ENCODE measurements around the gene MRI1. TPM values are rescaled to one million over a fixed set of nuclear protein-coding genes. Genes with fewer than 3 reads are reported as not detected.

The MRI1 gene
- total and polyA plus RNA-seq, 2 donors (not counting 3 experiments of a cell fraction or from before 2014, with no cell fraction given): 56.2 to 63.2 TPM

DNA sequence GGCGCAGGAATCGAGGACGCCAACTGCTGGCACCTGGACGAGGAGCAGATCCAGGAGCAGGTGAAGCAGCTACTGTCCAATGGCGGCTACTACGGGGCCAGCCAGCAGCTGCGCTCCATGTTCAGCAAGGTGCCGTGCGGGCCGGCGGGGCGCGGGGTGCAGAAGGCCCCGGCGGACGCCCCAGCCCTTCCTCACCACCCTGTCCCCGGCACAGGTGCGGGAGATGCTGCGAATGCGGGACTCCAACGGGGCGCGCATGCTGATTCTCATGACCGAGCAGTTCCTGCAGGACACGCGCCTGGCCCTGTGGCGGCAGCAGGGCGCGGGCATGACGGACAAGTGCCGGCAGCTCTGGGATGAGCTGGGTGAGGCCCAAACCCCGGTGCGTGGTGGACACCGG, 44.5 kb downstream of the MRI1 start:
- H3K4me2 ChIP-seq (ENCODE audit: insufficient read depth, low read length): no peak overlapping the region
- CTCF ChIA-PET: interaction anchor here (0.6 kb wide), 1 partner anchor 77 kb away, joined by 3 read pairs; no protein-coding TSS in a partner anchor
- H3K9me1 ChIP-seq (replicated peaks; ENCODE audit: control insufficient read depth, extremely low read depth, insufficient read depth, low read length): no peaks in the 10 kb centered on the region
- no peak overlapping the region for H3K9ac ChIP-seq (replicated peaks; ENCODE audit: extremely low read depth, insufficient read depth, low read length)
- no peak overlapping the region for H3K4me3 ChIP-seq (replicated peaks in 1 of 3; ENCODE audit: insufficient read depth in 1 of 3, low read depth in 1 of 3, low read length in 3 of 3)
- dilution Hi-C loops (cut with MboI; ENCODE audit: extremely low pct_ligation_motif_present, low sequenced_read_pairs): no loop called here
- no peaks in the 10 kb centered on the region for H3K27me3 ChIP-seq (ENCODE audit: control insufficient read depth in 2 of 2, insufficient read depth in 2 of 2, low read length in 2 of 2)
- TF ChIP-seq, protein P1, sequence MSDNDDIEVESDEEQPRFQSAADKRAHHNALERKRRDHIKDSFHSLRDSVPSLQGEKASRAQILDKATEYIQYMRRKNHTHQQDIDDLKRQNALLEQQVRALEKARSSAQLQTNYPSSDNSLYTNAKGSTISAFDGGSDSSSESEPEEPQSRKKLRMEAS (IDR thresholded peaks at IDR 0.05; ENCODE audit: insufficient read depth, insufficient read length): no peak
- no peak for TF ChIP-seq GATA2 (IDR thresholded peaks at IDR 0.05; ENCODE audit: insufficient read depth, insufficient read length, low read depth, low read length)
- TF ChIP-seq JUN (IDR thresholded peaks at IDR 0.05; ENCODE audit: borderline replicate concordance, insufficient read depth, insufficient read length, low read depth): no peak
- no peak for TF ChIP-seq FOS (IDR thresholded peaks at IDR 0.05; ENCODE audit: borderline replicate concordance, insufficient read depth, low read length)
- H3K79me2 ChIP-seq (ENCODE audit: control insufficient read depth, insufficient read depth, low read length): no peaks in the 10 kb centered on the region
- H2AFZ ChIP-seq (ENCODE audit: low read depth, low read length): no peak overlapping the region
- peaks cover 10 to 46% of the 10 kb centered on the region in 2 experiments for H3K36me3 ChIP-seq (ENCODE audit: control insufficient read depth in 2 of 2, extremely low read depth in 1 of 2, insufficient read depth in 2 of 2, low read length in 2 of 2)
- intact Hi-C loops (cut with micrococcal nuclease): no loop called here
- DNase-seq (ENCODE audit: low read depth, low spot score): no peak
- BruUV-seq (replicated peaks): no TSS peak
- POLR2A ChIA-PET: interaction anchor here (0.8 kb wide), 1 partner anchor 10 kb away, joined by 3 read pairs; no protein-coding TSS in a partner anchor
- H3K27ac ChIP-seq (ENCODE audit: insufficient read depth, low read depth, low read length): no peak overlapping the region
- no peaks in the 10 kb centered on the region for H3K9me3 ChIP-seq (replicated peaks; ENCODE audit: control insufficient read depth, insufficient read depth, low read length)
- no peaks in the 10 kb centered on the region for H3K4me1 ChIP-seq (ENCODE audit: control insufficient read depth, extremely low read depth, insufficient read depth, low read length)
- no peak for FAIRE-seq
- H4K20me1 ChIP-seq (replicated peaks; ENCODE audit: control insufficient read depth, extremely low read depth, insufficient read depth, low read length): no peaks in the 10 kb centered on the region

DNA sequence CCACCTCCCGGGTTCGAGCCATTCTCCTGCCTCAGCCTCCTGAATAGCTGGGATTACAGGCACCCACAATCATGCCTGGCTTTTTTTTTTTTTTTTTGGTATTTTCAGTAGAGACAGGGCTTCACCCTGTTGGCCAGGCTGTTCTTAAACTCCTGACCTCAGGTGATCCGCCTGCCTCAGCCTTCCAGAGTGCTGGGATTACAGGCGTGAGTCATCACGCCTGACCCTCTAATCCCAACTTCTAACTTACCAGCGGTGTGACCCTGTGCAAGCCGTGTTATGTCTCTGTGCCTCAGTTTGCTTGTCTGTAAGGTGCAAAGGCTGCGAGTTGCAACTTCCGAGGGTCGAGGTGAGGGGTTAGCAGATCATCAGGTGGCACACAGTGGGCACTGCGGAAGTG, 48.2 kb downstream of the MRI1 start:
- POLR2A ChIA-PET: interaction anchor here (0.7 kb wide), 1 partner anchor 47 kb away, joined by 4 read pairs; no protein-coding TSS in a partner anchor
- H3K4me2 ChIP-seq (ENCODE audit: insufficient read depth, low read length): no peak overlapping the region
- TF ChIP-seq MYC (IDR thresholded peaks at IDR 0.05; ENCODE audit: low read depth, low read length) (no peak), POLR2A (IDR thresholded peaks at IDR 0.05; ENCODE audit: low read depth, low read length) (no peak), POLR2AphosphoS5 (IDR thresholded peaks at IDR 0.05; ENCODE audit: insufficient read depth, low read depth, low read length) (no peak), FOS (IDR thresholded peaks at IDR 0.05; ENCODE audit: borderline replicate concordance, insufficient read depth, low read length) (no peak), GATA2 (IDR thresholded peaks at IDR 0.05; ENCODE audit: insufficient read depth, insufficient read length, low read depth, low read length) (no peak), EZH2 (IDR thresholded peaks at IDR 0.05; ENCODE audit: borderline replicate concordance, low read depth, low read length, severe bottlenecking) (no peak), JUN (IDR thresholded peaks at IDR 0.05; ENCODE audit: borderline replicate concordance, insufficient read depth, insufficient read length, low read depth) (no peak)
- TF ChIP-seq, protein P1 (IDR thresholded peaks at IDR 0.05; ENCODE audit: insufficient read depth, insufficient read length): no peak
- TF ChIP-seq, protein P2, sequence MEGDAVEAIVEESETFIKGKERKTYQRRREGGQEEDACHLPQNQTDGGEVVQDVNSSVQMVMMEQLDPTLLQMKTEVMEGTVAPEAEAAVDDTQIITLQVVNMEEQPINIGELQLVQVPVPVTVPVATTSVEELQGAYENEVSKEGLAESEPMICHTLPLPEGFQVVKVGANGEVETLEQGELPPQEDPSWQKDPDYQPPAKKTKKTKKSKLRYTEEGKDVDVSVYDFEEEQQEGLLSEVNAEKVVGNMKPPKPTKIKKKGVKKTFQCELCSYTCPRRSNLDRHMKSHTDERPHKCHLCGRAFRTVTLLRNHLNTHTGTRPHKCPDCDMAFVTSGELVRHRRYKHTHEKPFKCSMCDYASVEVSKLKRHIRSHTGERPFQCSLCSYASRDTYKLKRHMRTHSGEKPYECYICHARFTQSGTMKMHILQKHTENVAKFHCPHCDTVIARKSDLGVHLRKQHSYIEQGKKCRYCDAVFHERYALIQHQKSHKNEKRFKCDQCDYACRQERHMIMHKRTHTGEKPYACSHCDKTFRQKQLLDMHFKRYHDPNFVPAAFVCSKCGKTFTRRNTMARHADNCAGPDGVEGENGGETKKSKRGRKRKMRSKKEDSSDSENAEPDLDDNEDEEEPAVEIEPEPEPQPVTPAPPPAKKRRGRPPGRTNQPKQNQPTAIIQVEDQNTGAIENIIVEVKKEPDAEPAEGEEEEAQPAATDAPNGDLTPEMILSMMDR (IDR thresholded peaks at IDR 0.05; ENCODE audit: extremely low read depth in 1 of 2, insufficient read depth in 1 of 2, low read depth in 1 of 2, low read length in 2 of 2): no peak
- CTCF ChIA-PET: no interaction called here
- H3K27ac ChIP-seq (ENCODE audit: insufficient read depth, low read depth, low read length): no peak overlapping the region
- H3K9me1 ChIP-seq (replicated peaks; ENCODE audit: control insufficient read depth, extremely low read depth, insufficient read depth, low read length): no peaks in the 10 kb centered on the region
- H4K20me1 ChIP-seq (replicated peaks; ENCODE audit: control insufficient read depth, extremely low read depth, insufficient read depth, low read length): no peaks in the 10 kb centered on the region
- intact Hi-C loops (cut with micrococcal nuclease) (no loop called here), dilution Hi-C loops (cut with MboI; ENCODE audit: extremely low pct_ligation_motif_present, low sequenced_read_pairs) (no loop called here)
- no peaks in the 10 kb centered on the region for H3K9me3 ChIP-seq (replicated peaks; ENCODE audit: control insufficient read depth, insufficient read depth, low read length)
- DNase-seq (ENCODE audit: low read depth, low spot score): no peak
- H3K27me3 ChIP-seq (ENCODE audit: control insufficient read depth in 2 of 2, insufficient read depth in 2 of 2, low read length in 2 of 2): no peaks in the 10 kb centered on the region
- no peak overlapping the region for H3K4me3 ChIP-seq (replicated peaks in 1 of 3; ENCODE audit: insufficient read depth in 1 of 3, low read depth in 1 of 3, low read length in 3 of 3)
- no peaks in the 10 kb centered on the region for H3K4me1 ChIP-seq (ENCODE audit: control insufficient read depth, extremely low read depth, insufficient read depth, low read length)
- peaks cover 7 to 45% of the 10 kb centered on the region in 2 experiments for H3K36me3 ChIP-seq (ENCODE audit: control insufficient read depth in 2 of 2, extremely low read depth in 1 of 2, insufficient read depth in 2 of 2, low read length in 2 of 2)
- no peak overlapping the region for H3K9ac ChIP-seq (replicated peaks; ENCODE audit: extremely low read depth, insufficient read depth, low read length)
- no peaks in the 10 kb centered on the region for H3K79me2 ChIP-seq (ENCODE audit: control insufficient read depth, insufficient read depth, low read length)
- no peak overlapping the region for H2AFZ ChIP-seq (ENCODE audit: low read depth, low read length)
- no TSS peak for BruUV-seq (replicated peaks)
- FAIRE-seq: no peak

All from endothelial cell of umbilical vein (primary cell).